Gastrocnemius medialis (tissue), 4 donors: ENCODE measurements around the gene MVD.

ENCODE experiments used
- POLR2A ChIP-seq, 2 donors: fragments of 450-650 bp; IDR thresholded peaks; one replicate each; pipeline ENCODE4 v1.6.1; 2017; ENCODE audit warnings: antibody characterized with exemption in 2 of 2, mild to moderate bottlenecking in 2 of 2, moderate library complexity in 2 of 2
- TF ChIP-seq, protein P1 (sequence below), 5 experiments: fragments of 450-650 bp in 3 of 5; fragments of 200-600 bp in 2 of 5; sonication (generic) in 2 of 5; IDR thresholded peaks in 4 of 5; conservative IDR thresholded peaks in 1 of 5; 1 replicate in 4 of 5; 2 replicates in 1 of 5; pipeline ENCODE4 v1.5.1; 2016 to 2019; ENCODE audit warnings: antibody characterized with exemption in 5 of 5, mild to moderate bottlenecking in 3 of 5, moderate library complexity in 3 of 5

DNA sequence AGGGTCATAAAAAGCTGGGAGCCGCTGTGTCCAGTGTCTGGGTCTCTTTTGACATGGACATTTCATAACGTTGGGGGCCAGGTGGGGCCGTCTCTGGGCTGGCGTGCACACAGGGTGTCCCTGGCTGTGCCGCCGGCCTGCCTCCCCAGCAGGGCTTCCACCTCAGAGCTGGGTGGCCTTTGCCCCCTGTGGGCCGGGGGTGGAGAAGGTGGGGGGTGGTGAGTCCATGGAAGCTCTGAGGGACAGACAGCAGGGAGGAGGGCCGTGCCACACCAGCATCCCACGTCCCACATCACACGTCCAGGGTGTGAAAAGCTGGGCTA, 24.3 kb upstream of the MVD start:
- TF ChIP-seq POLR2A (IDR thresholded peaks at IDR 0.05): no peak
- TF ChIP-seq, protein P1, sequence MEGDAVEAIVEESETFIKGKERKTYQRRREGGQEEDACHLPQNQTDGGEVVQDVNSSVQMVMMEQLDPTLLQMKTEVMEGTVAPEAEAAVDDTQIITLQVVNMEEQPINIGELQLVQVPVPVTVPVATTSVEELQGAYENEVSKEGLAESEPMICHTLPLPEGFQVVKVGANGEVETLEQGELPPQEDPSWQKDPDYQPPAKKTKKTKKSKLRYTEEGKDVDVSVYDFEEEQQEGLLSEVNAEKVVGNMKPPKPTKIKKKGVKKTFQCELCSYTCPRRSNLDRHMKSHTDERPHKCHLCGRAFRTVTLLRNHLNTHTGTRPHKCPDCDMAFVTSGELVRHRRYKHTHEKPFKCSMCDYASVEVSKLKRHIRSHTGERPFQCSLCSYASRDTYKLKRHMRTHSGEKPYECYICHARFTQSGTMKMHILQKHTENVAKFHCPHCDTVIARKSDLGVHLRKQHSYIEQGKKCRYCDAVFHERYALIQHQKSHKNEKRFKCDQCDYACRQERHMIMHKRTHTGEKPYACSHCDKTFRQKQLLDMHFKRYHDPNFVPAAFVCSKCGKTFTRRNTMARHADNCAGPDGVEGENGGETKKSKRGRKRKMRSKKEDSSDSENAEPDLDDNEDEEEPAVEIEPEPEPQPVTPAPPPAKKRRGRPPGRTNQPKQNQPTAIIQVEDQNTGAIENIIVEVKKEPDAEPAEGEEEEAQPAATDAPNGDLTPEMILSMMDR (IDR thresholded peaks at IDR 0.05 in 4 of 5, conservative IDR thresholded peaks at IDR 0.05 in 1 of 5): no peak
